GM12874 (cell line): Measurements from ENCODE around the gene BIVM.

ENCODE experiments used
- CTCF ChIP-seq: IDR thresholded peaks from 2 replicates; pipeline ENCODE4 v1.5.1; 2011; ENCODE audit warnings: low read depth, mild to moderate bottlenecking, control low read depth, low read length, moderate library complexity; ENCODE audit not compliant: insufficient read depth

Gene BIVM

DNA sequence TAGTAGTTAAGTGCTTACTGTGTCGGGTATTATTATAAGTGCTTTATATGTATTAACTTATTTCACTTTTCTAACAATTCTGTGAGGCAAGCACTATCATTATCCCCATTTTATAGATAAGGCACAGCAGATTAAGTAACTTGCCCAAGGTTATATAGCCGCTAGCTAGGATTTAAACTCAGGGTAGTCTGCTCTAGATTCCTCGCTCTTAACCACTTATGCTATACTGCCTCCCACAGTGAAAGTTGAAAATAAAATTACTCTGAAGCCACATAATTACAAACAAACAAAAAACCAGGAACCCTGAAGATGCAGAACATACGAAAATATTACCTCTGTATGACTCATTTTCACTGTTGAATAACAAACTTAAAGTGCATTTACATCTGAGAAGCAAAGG lies 29.2 kb upstream of the BIVM start:
- TF ChIP-seq CTCF = no peak

DNA sequence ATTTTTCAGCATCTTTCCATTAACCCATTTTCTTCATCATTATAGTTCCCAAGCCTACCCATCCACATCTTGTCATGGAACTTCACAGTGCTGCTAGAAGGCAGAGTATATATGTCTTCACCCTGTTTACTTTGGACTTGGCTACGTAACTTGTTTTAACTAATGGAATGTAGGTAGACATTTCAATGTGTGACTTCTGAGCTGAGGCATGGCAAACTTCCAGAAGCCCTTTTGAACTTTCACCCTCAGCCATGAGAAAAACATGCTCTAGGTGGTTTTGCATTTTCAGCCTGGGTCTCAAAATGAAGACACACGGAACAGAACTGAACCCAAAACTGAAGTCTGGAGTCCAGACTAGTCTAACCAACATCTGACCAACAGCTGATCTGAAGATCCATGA lies 28.5 kb upstream of the BIVM start:
- TF ChIP-seq CTCF = no peak

GRCh38 chr13:102771298-102772041 lies 27.4 kb upstream of the BIVM start:
- no peak for TF ChIP-seq CTCF

GRCh38 chr13:102772042-102772425 lies 26.9 kb upstream of the BIVM start:
- no peak for TF ChIP-seq CTCF

GRCh38 chr13:102773441-102774213 lies 25.3 kb upstream of the BIVM start, which contains the start of gene TEX30:
Gene TEX30, minus strand, starts transcription at chr13:102773786. Its CDS starts 3,760 bp downstream, at chr13:102770026.
- no peak for TF ChIP-seq CTCF

- no peak for TF ChIP-seq CTCF
These were observed 24.7 kb upstream of the BIVM start for GRCh38 chr13:102774214-102774568.

DNA sequence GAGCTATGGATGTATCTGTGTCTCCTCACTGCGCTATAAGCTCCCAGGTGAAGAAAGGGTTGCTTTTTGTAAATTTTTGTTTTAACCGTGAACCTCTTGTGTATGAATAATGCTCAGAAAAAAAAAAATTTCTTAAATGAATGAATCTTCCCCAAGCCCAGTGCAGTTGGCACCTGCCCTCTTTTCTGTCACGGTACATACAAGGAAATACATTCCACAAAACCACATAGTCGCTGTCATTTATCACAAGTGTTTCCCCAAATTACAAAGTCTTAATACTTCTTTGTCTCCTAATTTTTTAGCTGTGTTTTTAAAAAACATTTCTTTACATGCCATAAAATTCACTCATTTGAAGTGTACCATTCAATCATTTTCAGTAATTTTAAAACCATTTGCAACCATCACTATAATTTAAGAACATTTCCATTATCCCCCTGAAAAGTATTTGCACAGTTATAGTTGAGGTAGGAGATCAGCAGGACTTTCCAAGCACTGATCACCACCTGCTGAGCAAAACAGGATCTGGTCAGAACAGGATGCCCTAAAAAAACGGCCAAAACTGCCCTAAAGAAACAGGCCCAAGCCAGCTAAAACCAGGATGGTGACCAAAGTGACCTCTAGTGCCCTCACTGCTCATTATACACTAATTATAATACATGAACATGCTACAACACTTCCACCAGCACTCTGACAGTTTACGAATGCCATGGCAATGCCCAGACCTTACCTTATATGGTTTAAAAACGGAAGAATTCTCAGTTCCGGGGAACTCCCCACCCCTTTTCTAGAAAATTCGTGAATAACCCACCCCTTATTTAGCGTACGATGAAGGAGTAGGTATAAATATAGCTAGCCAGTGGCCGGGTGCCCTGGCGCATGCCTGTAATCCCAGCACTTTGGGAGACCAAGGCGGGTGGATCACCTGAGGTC lies 24.1 kb upstream of the BIVM start:
- no peak for TF ChIP-seq CTCF
